GM12878 (cell line): ENCODE measurements around the gene CTXND1. TPM values are rescaled to one million over a fixed set of nuclear protein-coding genes. Genes with fewer than 3 reads are reported as not detected.

Source experiments
- polyA plus RNA-seq, 11 experiments: library from polyadenylated mRNA; depleted of rRNA in 4 of 11; unstranded in 6 of 11; stranded (reverse) in 5 of 11; fragments of >200 nt; fragmentation: Nextera tagmentation in 4 of 11; fragmentation: Illumina TruSeq in 1 of 11; extraction: Ambion mirVana in 4 of 11; extraction: Trizol in 1 of 11; gene quantifications; 1 replicate in 1 of 11; 2 replicates in 10 of 11; pipeline versions ENCODE4 v1.2.1 to v1.2.3, GENCODE V29; 2011 to 2016; ENCODE audit warnings: inconsistent platforms in 2 of 11, missing spikeins in 2 of 11, low read depth in 1 of 11
- total RNA-seq, 4 experiments: library from RNA; depleted of rRNA in 3 of 4; stranded (reverse); fragments of >200 nt in 3 of 4; fragmentation: Illumina TruSeq in 1 of 4; extraction: Trizol in 1 of 4; gene quantifications; 2 replicates each; pipeline versions ENCODE4 v1.2.1 to v1.2.3, GENCODE V29; 2013 to 2021

Gene CTXND1
- total and polyA plus RNA-seq, 10 of the 15 experiments (the other 5 are each of a cell fraction or from before 2014, with no cell fraction given): under 0.01 to 0.03 (median 0.02) TPM; not detected in 7

Other genes with a start within 250 kb of the CTXND1 start
- gene ZFAND6, start 192.5 kb downstream of the CTXND1 start, total RNA-seq (2014; rRNA removed): 166 and 179 TPM in 2 replicates
- gene ZFAND6, start 192.5 kb downstream of the CTXND1 start, total RNA-seq (2014; rRNA removed; fragmentation: Illumina TruSeq; extraction: Trizol): 128 and 131 TPM in 2 replicates
- 71.2 and 78.9 TPM in 2 replicates for gene ZFAND6, start 192.5 kb downstream of the CTXND1 start, total RNA-seq (2021)
- 162 and 175 TPM in 2 replicates for gene ZFAND6, start 192.5 kb downstream of the CTXND1 start, polyA plus RNA-seq (2011; rRNA removed)
- gene ZFAND6, start 192.5 kb downstream of the CTXND1 start, polyA plus RNA-seq (2014; fragmentation: Illumina TruSeq; extraction: Trizol): 118 and 150 TPM in 2 replicates
- 100 to 1,000 TPM in 1 of 2 experiments, 10 to 100 TPM in 1; 98.1 to 111 TPM for gene ZFAND6, start 192.5 kb downstream of the CTXND1 start, polyA plus RNA-seq (2014; fragmentation: Nextera tagmentation; extraction: Ambion mirVana)
- gene ZFAND6, start 192.5 kb downstream of the CTXND1 start, polyA plus RNA-seq (2014; rRNA removed): 142 and 169 TPM in 2 replicates
- gene ZFAND6, start 192.5 kb downstream of the CTXND1 start, polyA plus RNA-seq (2016; fragmentation: Nextera tagmentation; extraction: Ambion mirVana): 100 to 1,000 TPM; 171 to 173 TPM
- 51.9 and 55.8 TPM in 2 replicates for gene FAH, start 99.2 kb downstream of the CTXND1 start, total RNA-seq (2014; rRNA removed)
- 39.3 and 41.1 TPM in 2 replicates for gene FAH, start 99.2 kb downstream of the CTXND1 start, total RNA-seq (2014; rRNA removed; fragmentation: Illumina TruSeq; extraction: Trizol)
- gene FAH, start 99.2 kb downstream of the CTXND1 start, total RNA-seq (2021): 61.5 and 67.4 TPM in 2 replicates
- 22.2 and 36.3 TPM in 2 replicates for gene FAH, start 99.2 kb downstream of the CTXND1 start, polyA plus RNA-seq (2011; rRNA removed)
- 45.7 and 54.8 TPM in 2 replicates for gene FAH, start 99.2 kb downstream of the CTXND1 start, polyA plus RNA-seq (2014; fragmentation: Illumina TruSeq; extraction: Trizol)
- gene FAH, start 99.2 kb downstream of the CTXND1 start, polyA plus RNA-seq (2014; fragmentation: Nextera tagmentation; extraction: Ambion mirVana): 100 to 1,000 TPM; 117 to 121 TPM
- 53.5 and 56.5 TPM in 2 replicates for gene FAH, start 99.2 kb downstream of the CTXND1 start, polyA plus RNA-seq (2014; rRNA removed)
- gene FAH, start 99.2 kb downstream of the CTXND1 start, polyA plus RNA-seq (2016; fragmentation: Nextera tagmentation; extraction: Ambion mirVana): 10 to 100 TPM; 74.8 to 82.4 TPM
- not detected in 2 replicates for gene ARNT2, start 152.2 kb upstream of the CTXND1 start, total RNA-seq (2014; rRNA removed)
- gene ARNT2, start 152.2 kb upstream of the CTXND1 start, total RNA-seq (2014; rRNA removed; fragmentation: Illumina TruSeq; extraction: Trizol): not detected in 2 replicates
- 0.21 TPM in 1 of 2 replicates, not detected in the other for gene ARNT2, start 152.2 kb upstream of the CTXND1 start, total RNA-seq (2021)
- gene ARNT2, start 152.2 kb upstream of the CTXND1 start, polyA plus RNA-seq (2011; rRNA removed): 0.06 and 0.07 TPM in 2 replicates
- 0.07 TPM in 1 of 2 replicates, not detected in the other for gene ARNT2, start 152.2 kb upstream of the CTXND1 start, polyA plus RNA-seq (2014; fragmentation: Illumina TruSeq; extraction: Trizol)
- under 1 TPM in 1 of 2 experiments, not detected in 1; 0.11 TPM for gene ARNT2, start 152.2 kb upstream of the CTXND1 start, polyA plus RNA-seq (2014; fragmentation: Nextera tagmentation; extraction: Ambion mirVana)
- not detected in 2 replicates for gene ARNT2, start 152.2 kb upstream of the CTXND1 start, polyA plus RNA-seq (2014; rRNA removed)
- under 1 TPM in 1 of 2 experiments, not detected in 1; 0.49 TPM for gene ARNT2, start 152.2 kb upstream of the CTXND1 start, polyA plus RNA-seq (2016; fragmentation: Nextera tagmentation; extraction: Ambion mirVana)